ENCODE data around the gene LINGO3. TPM values are rescaled to one million over a fixed set of nuclear protein-coding genes. Genes with fewer than 3 reads are reported as not detected.

The LINGO3 gene
- total and polyA plus RNA-seq, 12 donors, result 0.11 TPM; not detected in 11

DNA sequence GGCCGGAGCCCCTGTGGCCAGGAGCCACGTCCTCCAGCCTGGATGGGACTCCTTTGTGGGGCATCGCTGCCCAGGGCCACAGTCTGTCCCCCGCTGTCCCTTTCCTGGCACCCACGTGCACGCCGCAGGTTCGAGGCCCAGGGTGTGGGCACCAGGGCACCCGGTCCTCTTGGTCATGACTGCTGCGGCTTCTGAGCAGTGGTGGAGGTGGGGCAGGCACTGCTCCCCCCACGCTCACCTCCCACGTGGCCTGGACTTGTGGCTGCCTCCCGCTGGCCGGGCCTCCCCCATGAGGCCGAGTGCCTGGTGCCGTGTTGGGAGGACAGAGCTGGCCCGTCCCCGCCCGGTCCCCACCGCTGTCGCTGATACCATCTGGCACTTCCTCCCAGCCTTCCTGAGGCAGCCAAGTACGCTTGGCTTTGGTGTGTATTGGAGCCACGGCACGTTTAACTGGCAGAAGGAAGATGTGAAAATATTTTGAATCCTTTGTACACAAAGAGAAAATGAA lies 33.3 kb upstream of the LINGO3 start:
- intact Hi-C loops (cut with DNase I), result no loop called here
- no peak for DNase-seq
- H3K4me3 ChIP-seq, result no peak overlapping the region
- no peak overlapping the region for H3K27ac ChIP-seq
- H3K36me3 ChIP-seq (replicated peaks in 1 of 2), result peaks cover 0 to 19% of the 10 kb centered on the region in 2 donors
- WGBS, 4 donors, result 82 to 89% (median 85%) methylated on average over 15 to 24 of the region's 24 CpGs
- TF ChIP-seq, protein P1, sequence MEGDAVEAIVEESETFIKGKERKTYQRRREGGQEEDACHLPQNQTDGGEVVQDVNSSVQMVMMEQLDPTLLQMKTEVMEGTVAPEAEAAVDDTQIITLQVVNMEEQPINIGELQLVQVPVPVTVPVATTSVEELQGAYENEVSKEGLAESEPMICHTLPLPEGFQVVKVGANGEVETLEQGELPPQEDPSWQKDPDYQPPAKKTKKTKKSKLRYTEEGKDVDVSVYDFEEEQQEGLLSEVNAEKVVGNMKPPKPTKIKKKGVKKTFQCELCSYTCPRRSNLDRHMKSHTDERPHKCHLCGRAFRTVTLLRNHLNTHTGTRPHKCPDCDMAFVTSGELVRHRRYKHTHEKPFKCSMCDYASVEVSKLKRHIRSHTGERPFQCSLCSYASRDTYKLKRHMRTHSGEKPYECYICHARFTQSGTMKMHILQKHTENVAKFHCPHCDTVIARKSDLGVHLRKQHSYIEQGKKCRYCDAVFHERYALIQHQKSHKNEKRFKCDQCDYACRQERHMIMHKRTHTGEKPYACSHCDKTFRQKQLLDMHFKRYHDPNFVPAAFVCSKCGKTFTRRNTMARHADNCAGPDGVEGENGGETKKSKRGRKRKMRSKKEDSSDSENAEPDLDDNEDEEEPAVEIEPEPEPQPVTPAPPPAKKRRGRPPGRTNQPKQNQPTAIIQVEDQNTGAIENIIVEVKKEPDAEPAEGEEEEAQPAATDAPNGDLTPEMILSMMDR (IDR thresholded peaks at IDR 0.05), result no peak
- no peak for TF ChIP-seq POLR2A (IDR thresholded peaks at IDR 0.05)
- H3K9me3 ChIP-seq (replicated peaks in 1 of 3), result no peaks in the 10 kb centered on the region
- H3K4me1 ChIP-seq (replicated peaks in 1 of 2), result no peaks in the 10 kb centered on the region
- H3K27me3 ChIP-seq, result no peaks in the 10 kb centered on the region

DNA sequence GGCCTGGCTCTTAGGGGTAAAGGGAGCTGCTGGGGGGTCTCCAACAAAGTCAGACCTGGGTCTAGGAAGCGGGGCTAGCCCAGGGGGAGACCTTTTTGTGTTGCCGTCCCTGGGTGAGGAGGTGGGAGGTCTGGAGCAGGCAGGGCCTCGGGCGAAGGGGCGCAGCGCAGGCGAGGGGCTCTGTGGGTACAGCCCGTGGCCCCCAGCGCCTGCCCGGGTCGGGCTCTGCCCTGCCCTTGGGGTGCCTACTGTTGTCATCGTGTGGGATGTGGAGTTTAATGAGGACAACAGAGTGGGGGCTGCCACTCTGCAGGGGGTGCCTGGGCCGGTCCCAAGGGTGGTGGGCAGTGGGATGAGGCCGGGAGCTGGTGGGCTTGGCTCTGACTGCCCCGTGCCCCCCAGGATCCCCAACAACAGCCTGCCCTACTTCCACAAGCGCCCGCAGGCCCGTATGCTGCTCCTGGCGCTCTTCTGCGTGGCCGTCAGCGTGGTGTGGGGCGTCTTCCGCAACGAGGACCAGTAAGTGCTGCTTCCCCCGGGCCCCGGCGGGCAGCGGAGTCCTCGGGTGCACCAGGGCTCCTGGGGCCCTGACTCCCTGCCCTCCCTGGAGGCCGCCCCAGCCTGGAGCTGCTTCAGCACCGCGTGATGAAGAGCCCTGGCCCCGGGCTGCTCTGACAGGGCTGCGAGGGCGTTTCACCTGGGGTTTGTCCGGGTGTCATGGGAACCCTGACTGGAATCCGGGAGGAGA lies 32.7 kb upstream of the LINGO3 start:
- intact Hi-C loops (cut with DNase I), result no loop called here
- Histone ChIP-seq H3K4me1 (replicated peaks in 1 of 2) (no peaks in the 10 kb centered on the region), H3K4me3 (no peak overlapping the region), H3K27me3 (no peaks in the 10 kb centered on the region), H3K9me3 (replicated peaks in 1 of 3) (no peaks in the 10 kb centered on the region), H3K27ac (no peak overlapping the region), H3K36me3 (replicated peaks in 1 of 2) (peaks cover 0 to 19% of the 10 kb centered on the region in 2 donors)
- no peak for DNase-seq
- TF ChIP-seq POLR2A (IDR thresholded peaks at IDR 0.05), result no peak
- TF ChIP-seq, protein P1 (IDR thresholded peaks at IDR 0.05), result no peak
- WGBS, 4 donors, result 90 to 95% (median 94%) methylated on average over 14 to 38 of the region's 38 CpGs

DNA sequence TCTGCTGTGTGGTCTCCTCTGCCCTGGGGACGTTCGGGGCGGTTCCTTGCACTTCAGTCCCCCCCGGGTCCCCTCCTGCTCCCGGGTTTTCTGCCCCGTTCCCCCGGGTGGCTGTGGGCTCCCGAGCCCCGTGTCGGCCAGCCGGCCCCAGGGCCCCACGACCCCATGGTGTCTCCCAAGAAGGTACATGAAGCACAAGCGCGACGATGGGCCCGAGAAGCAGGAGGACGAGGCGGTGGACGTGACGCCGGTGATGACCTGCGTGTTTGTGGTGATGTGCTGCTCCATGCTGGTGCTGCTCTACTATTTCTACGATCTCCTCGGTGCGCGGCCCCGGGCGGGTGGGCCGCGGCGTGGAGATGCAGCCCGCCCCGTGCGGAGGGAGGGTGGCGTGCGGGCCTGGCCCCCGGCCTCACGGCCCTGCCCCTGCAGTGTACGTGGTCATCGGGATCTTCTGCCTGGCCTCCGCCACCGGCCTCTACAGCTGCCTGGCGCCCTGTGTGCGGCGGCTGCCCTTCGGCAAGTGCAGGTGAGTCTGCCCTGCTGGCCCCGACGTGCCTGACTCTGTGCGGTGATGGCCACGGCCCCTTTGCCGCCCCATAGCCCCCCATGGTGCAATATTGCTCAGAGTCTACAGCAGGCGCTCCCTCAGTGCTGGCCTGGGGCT lies 31.8 kb upstream of the LINGO3 start:
- Histone ChIP-seq H3K9me3 (replicated peaks in 1 of 3) (no peaks in the 10 kb centered on the region), H3K27me3 (no peaks in the 10 kb centered on the region), H3K27ac (no peak overlapping the region), H3K36me3 (replicated peaks in 1 of 2) (peaks cover 0 to 19% of the 10 kb centered on the region in 2 donors), H3K4me1 (replicated peaks in 1 of 2) (no peaks in the 10 kb centered on the region), H3K4me3 (no peak overlapping the region)
- TF ChIP-seq, protein P1 (IDR thresholded peaks at IDR 0.05), result no peak
- TF ChIP-seq POLR2A (IDR thresholded peaks at IDR 0.05), result no peak
- intact Hi-C loops (cut with DNase I), result no loop called here
- no peak for DNase-seq
- WGBS, 4 donors, result 95 to 97% (median 96%) methylated on average over 30 to 52 of the region's 52 CpGs

DNA sequence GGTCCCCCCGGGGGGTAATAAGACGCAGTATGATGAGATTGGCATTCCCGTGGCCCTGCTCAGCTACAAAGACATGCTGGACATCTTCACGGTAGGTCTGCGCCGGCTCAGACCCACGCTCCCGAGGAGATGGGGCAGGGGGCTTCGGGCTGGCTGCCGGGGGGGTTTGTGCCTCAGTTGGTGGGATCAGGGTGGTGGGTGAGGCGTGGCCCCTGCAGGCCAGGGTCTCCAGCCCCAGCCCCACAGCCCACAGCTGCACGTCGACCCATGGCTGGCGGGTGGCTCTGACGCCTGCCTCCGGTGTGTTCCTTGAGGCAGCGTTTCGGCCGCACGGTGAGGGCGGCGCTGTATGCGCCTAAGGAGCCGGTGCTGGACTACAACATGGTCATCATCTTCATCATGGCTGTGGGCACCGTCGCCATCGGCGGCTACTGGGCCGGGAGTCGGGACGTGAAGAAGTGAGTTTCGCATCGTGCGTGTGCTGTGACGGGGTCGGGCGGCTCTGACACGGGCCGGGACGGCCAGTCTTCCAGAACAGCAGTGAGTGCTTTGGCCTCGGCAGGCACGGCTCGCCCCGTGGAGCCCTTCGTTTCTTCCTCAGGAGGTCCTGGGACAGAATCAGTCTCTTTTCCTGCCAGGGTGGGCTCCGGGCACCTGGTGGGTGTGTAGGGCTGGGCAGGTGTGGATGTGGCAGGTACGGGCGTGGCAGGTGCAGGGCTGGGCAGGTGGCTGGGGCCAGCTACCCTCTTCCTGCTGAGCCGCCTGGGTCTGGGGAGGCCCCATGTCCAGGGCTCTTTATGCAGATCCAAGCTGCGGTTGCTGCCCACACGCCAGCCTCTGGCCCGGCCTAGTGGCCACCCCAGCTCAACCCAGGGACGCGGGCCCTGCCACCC lies 31.0 kb upstream of the LINGO3 start:
- DNase-seq, result no peak
- TF ChIP-seq, protein P1 (IDR thresholded peaks at IDR 0.05), result no peak
- no peak for TF ChIP-seq POLR2A (IDR thresholded peaks at IDR 0.05)
- Histone ChIP-seq H3K36me3 (replicated peaks in 1 of 2) (peaks cover 0 to 19% of the 10 kb centered on the region in 2 donors), H3K9me3 (replicated peaks in 1 of 3) (no peaks in the 10 kb centered on the region), H3K4me3 (no peak overlapping the region), H3K27me3 (no peaks in the 10 kb centered on the region), H3K27ac (no peak overlapping the region), H3K4me1 (replicated peaks in 1 of 2) (no peaks in the 10 kb centered on the region)
- WGBS, 4 donors, result 95 to 98% (median 97%) methylated on average over 30 to 54 of the region's 54 CpGs
- intact Hi-C loops (cut with DNase I), result no loop called here
